GM19438 (cell line): ENCODE measurements around the gene FBLIM1.

ENCODE experiments used
- ATAC-seq: cut with Tn5 transposase; IDR thresholded peaks from one replicate; pipeline ENCODE4 v1.9.1; 2021; ENCODE audit warnings: low read depth; ENCODE audit not compliant: unreplicated experiment

FBLIM1 gene

GRCh38 chr1:15730936-15731335, 27.7 kb upstream of the FBLIM1 start:
- no peak for ATAC-seq

DNA sequence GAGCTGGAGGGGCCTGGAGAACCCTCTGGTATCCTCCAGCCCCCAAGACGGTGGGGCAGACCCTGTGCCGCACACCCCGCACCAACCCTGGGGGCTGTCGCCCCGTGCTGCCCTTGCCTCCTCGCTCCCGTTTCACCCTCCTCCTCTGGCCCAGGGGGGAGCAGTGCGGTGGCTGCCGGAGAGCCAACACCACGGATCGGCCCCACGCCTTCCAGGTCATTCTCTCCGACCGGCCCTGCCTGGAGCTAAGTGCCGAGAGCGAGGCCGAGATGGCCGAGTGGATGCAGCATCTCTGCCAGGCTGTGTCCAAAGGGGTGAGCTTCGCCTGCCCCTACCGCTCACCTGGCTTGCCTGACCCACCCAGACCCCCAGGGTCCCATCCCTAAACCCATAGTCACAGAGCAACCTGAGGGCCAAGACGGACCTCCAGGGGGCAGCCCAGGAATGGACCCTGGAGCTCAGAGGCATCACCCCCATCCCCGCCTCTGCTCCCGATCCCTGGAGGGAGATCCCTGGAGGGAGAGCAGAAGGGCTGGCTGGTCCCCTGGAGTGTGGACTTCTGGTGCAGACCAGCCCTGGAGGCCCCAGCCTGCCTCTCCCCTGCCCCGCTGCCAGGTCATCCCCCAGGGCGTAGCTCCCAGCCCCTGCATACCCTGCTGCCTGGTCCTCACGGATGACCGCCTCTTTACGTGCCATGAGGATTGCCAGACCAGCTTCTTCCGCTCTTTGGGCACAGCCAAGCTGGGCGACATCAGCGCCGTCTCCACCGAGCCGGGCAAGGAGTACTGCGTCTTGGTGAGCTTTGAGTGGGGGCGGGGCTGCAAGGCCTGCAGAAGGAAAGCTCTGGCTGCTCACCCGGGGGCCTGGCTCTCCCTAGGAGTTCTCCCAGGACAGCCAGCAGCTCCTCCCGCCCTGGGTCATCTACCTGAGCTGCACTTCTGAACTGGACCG, 26.6 kb upstream of the FBLIM1 start:
- no peak for ATAC-seq

DNA sequence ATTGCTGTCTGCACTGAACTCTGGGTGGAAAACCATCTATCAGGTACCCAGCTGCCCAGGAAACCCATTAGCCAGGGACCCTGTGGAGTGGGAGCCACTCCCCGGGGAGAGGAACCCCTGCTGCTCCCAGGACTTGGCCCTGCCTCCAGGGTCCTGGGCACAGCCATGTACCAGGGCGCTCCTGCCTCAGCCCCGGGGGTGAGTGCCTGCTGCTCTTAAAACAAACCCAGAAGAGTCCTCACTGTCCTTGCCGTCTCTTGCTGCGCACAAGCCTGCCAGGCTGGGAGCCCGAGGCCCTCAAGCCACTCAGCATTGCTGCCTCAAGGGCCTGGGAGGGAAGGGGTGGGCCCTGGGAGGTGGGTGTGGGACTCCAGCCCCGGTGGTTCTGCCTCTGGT, 25.9 kb upstream of the FBLIM1 start:
- ATAC-seq: no peak

DNA sequence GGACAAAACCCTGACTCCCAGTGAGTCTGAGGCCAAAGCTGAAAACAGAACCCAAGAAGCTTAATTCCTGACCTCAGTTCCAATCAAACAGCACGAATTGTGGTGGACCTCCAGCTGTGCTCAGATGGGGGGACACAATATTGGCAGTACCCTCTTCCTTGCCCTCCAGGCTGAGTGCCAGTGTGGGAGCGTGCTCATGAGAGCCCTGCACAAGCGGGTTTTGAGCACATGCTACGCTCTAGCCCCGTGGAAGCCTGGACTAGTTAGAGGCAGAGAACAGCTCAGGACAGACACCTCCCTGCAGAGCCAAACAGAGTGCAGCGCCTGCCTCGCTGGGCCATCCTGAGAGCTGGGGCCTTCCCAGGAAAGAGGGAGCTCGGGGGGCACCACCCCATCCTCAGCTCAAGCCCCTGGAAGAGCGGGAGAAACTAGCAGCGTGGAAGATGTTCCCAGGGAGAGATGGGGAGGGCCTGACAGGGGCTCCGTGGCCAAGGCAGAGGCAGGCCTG, 25.3 kb upstream of the FBLIM1 start:
- ATAC-seq: no peak

DNA sequence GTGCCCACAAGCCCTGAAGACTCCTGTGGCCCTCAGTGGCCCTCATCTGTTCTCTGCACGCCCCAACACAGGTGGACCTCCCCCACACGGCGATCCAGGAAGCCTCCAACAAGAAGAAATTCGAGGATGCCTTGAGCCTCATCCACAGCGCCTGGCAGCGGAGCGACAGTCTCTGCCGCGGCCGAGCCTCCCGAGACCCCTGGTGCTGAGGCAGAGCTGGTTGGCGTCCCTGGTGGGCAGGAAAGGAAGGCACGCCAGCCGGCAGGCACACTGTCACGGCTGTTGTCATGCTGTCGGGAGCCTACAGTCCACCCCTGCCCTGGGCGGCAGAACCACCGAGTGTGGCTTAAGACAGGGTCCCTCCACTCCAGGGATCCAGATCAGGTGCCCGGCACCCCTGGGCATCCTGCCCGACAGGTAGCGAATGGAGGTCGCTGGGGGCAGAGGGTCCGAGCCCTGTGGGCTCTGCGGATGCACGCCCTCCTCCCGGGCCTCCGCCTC, 24.8 kb upstream of the FBLIM1 start:
- ATAC-seq: no peak

DNA sequence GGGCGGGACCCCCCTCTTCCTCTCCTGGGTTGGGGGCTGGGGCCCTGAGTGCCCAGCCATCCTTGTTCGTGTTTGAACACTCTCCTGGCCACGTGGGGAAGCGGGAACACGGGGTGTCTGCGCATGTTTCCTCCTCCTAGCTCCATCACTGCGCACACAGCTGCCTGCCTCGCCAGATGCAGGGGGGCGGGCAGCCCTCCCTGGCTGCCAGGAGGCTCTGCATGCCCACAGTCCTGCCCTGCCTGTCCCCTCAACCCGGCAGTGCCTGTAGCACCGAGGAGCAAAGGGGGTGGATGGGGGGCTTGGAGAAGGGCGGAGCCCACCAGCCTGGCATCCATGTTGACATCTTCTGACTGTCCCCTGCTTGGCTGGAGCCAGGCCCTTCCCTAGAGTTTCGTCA, 24.3 kb upstream of the FBLIM1 start:
- ATAC-seq: no peak

DNA sequence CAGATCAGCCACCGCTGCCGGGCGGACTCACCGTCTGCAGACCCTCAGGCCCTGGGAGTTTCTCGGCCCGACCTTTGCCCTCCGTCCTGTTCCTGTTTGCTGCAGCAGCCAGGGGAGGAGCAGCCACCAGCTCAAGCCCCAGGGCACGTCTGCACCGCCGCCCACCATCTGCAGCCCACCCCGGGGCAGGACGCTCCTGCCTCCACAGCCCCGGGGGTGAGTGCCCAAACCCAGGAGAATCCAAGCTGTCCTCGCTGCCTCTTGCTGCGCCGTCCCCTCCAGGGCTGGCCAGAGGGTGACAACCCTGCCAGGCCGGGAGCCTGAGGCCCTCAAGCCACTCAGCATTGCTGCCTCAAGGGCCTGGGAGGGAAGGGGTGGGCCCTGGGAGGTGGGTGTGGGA, 23.7 kb upstream of the FBLIM1 start:
- ATAC-seq: no peak

DNA sequence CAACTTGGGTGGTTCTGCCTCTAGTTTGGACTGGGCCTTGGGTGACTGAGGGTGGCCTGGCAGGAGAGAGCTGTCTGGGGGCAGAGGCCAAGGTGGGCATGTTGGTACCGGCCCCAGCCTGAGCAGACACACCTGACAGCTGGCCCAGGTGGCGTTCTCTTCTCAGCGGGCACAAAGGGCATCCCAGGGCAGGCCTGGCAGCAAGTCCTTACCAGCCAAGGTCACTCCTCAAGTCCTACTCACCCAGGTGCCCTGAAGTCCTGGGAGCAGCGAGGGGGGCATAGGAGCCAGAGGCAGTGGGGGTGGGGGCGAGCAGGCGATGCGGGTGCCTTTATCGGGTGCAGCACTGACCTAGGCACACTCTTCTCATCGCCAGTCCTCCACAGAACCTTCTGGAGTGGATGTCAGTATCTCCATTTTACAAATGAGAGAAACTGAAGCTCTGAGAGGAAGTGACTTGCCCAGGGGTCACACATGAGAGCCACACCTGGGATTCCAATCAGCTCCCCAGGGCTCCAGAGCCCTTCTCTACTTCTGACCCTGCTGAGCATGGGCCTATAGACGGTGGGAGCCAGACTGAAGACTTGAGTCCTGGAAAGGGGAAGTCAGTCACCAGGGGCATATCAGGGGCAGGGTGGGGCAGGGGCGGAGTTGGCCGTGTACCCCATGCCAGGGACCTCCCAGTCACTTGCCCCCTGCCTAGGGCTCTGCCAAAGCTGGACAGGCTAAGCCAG, 23.1 kb upstream of the FBLIM1 start:
- ATAC-seq: no peak

- no peak for ATAC-seq
Observed at GRCh38 chr1:15736038-15736891, 22.3 kb upstream of the FBLIM1 start, which contains the start of gene SLC25A34. Gene SLC25A34, plus strand, starts transcription at chr1:15736258. Its CDS starts 228 bp downstream, at chr1:15736486.

DNA sequence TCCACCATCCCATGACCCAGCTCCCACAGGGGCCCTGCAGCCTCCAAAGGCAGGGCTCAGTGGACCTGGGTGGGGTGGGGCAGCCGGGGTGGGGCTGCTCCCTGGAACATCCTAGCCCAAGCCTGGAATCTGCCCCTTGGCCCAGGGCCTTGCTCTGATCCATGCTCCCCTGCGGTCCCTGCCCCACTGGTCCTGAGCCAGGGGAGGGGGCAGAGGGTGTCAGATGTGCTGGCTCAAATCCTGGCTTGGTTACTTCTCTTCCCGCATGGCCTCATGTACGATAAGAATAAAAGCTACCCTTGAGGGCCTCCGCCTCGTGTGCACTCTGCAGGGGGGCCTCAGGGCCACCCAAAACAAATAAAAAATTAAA, 21.7 kb upstream of the FBLIM1 start:
- no peak for ATAC-seq

- ATAC-seq: no peak
Observed at GRCh38 chr1:15737324-15738319, 21.0 kb upstream of the FBLIM1 start.

DNA sequence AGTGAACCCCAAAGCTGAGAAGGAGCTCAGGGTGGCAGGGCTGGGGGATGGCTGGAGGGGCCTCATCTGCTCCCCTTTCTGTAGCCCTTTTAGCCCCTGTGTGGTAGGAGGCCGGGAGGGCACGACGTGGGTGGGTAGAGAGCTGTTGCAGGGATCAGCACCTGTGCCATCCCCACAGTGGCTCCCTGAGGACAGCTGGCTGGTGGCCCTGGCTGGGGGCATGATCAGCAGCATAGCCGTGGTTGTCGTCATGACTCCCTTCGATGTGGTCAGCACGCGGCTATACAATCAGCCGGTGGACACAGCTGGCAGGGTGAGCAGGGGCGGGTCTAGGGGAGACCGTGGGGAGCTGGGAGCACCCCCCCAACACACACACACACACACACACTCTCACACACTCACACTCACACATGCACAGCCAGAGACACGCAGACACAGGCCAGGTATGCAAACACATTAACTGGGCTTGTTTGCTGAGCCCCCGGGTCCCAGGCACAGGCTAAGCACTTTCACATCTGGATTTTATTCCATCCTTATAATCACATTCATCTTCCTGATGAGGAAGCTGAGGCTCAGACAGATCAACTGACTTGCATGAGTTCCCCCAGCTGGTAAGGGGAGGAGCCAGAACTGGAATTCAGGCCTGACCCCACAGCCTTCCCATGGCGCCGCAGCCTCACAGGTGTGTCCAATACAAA, 20.0 kb upstream of the FBLIM1 start:
- ATAC-seq: no peak

DNA sequence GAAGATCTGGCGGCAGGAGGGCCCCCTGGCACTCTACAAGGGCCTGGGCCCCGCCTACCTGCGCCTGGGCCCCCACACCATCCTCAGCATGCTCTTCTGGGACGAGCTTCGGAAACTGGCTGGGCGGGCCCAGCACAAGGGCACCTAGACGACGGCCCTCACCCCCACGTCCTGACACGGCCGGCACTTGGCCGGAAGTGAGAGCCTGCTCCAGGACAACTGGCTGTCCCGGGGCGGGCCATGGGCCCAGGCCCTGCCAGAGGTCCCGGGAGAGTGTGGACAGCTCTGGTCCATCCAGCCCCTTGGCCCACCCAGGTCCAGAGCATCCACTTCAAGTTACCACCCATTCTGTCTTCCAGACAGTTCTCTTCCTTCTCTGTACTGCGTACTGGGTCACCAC, 19.3 kb upstream of the FBLIM1 start:
- no peak for ATAC-seq

GRCh38 chr1:15739745-15740144, 18.9 kb upstream of the FBLIM1 start:
- no peak for ATAC-seq

DNA sequence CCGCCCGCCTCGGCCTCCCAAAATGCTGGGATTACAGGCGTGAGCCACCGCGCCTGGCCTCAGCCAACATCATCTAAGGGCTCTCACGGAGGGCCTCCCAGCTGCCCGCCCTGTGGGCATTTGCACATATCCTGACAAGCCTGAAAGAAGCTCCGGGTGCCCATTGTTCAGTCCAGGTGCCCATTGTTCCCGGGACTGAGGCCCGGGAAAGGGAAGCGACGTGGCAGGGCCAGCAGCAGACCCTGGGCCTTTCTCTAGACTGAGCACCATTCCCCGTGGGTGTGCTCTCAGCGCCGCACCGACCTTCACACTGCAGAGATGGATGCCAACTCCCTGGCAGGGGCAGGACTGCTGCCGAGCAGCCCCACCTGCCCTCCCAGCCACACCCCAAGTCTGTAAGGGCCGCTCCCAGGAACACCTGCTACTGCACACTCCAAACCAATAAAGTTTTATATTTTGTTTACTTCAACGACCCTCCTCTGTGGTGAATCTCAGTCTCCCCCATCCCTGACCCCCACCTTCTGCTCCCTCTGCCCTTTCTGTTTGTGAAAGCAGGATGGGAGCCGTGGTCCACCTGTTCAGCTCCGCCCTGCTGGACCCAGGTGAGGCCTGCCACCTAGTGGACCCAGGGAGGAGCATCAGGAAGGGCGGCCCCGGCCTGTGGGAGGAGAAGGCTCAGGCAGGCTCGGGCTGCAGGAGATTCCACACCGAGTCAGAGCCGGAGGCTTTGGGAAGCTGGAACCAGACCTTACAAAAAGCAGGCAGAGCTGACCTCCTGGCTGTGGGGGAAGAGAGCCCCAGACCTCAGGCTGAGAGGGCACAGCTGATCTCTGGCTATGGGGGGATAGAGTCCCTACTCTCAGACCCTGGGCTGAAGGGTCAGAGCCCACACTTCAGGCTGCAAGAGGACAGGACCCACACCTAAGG, 17.4 kb upstream of the FBLIM1 start:
- no peak for ATAC-seq

GRCh38 chr1:15742339-15742801, 16.2 kb upstream of the FBLIM1 start, which contains the start of gene TMEM82:
Gene TMEM82, plus strand, starts transcription at chr1:15742499. Its CDS starts 61 bp downstream, at chr1:15742560.
- no peak for ATAC-seq

DNA sequence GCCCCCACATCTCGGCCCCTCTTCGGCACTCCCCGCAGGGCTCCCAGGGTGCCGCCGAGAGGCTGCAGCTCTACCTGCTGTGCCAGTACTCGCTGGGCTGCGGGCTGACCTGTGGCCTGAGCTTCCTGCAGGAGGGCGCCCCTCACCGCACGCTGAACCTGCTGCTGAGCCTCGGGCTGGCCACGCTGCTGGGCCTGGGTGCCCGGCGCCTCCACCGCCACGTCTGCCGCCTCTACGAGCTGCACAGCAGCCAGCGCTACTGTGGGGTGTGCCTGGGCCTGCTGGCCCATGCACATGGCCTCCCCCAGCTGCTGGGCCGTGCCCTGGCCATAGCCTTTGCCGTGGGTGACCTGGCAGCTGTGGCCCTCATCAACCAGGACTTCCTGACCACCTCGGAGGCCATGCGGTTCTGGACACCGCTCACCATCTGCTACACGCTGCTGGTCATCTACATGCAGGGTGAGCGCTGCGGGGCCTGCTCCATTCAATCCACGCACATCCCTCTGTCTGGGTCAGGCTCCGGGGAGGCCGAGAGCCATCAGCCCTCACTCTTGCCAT, 14.4 kb upstream of the FBLIM1 start:
- ATAC-seq: no peak
